GM18870 (cell line): ENCODE results near the gene MAGEA2B.
"Not testable (repeated sequence)": the region's sequence is repeated elsewhere in the genome, so short reads cannot be mapped to it uniquely, and the experiment has no call there.

ENCODE experiments used
- ATAC-seq: cut with Tn5 transposase; IDR thresholded peaks from one replicate; pipeline ENCODE4 v1.9.1; 2021; ENCODE audit warnings: moderate library complexity; ENCODE audit not compliant: unreplicated experiment

The MAGEA2B gene

GRCh38 chrX:152754871-152755270 is 40.4 kb downstream of the MAGEA2B start:
- not testable (repeated sequence) for ATAC-seq

GRCh38 chrX:152758918-152759317 is 44.5 kb downstream of the MAGEA2B start, which contains the start of gene CSAG3:
Gene CSAG3, plus strand, starts transcription at chrX:152759218.
- ATAC-seq = not testable (repeated sequence)

GRCh38 chrX:152759544-152759943 is 45.1 kb downstream of the MAGEA2B start:
- not testable (repeated sequence) for ATAC-seq

DNA sequence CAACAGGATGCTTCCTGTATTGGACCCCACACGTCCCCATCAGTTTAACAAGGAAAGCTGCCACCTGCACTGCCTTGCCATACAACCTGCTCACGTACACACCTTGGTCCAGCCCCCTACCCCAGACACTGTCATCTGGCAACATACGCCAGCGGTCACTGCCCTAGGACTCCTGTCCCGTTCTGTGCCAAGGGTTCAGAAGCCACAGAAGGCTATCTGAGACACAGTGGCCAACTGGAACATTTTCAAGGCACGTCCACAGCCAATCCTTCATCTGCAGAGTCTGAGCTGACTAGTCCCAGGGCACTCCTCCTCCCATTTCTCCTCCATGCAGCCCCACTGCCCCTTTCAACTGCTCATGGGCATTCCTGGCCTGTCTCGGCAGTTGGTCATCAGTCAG is 47.2 kb downstream of the MAGEA2B start:
- ATAC-seq = not testable (repeated sequence)

DNA sequence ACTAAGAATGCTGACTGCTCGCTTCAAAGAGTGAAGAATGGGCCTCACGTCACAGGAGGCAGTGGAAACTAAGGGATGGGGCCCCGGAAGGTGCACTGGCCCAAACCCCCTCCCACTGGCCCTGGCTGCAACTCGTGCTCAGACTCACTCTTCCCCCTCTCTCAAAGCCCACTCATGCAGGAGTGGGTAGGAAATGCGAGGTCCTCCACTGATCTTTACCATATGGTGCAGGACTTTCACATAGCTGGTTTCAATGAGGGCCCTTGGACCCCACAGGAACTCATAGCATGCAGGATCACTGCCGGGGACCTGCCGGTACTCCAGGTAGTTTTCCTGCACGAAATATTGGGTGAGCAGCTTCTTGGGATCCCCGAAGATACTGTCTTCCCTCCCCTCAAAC is 52.1 kb downstream of the MAGEA2B start:
- ATAC-seq = not testable (repeated sequence)
